GM10847 (cell line): ENCODE results near the gene CDYL.

ENCODE experiments used
- POLR2A ChIP-seq: IDR thresholded peaks from 2 replicates; pipeline ENCODE4 v1.6.1; 2011; ENCODE audit not compliant: insufficient read length; ENCODE audit errors: extremely low read depth

CDYL gene

DNA sequence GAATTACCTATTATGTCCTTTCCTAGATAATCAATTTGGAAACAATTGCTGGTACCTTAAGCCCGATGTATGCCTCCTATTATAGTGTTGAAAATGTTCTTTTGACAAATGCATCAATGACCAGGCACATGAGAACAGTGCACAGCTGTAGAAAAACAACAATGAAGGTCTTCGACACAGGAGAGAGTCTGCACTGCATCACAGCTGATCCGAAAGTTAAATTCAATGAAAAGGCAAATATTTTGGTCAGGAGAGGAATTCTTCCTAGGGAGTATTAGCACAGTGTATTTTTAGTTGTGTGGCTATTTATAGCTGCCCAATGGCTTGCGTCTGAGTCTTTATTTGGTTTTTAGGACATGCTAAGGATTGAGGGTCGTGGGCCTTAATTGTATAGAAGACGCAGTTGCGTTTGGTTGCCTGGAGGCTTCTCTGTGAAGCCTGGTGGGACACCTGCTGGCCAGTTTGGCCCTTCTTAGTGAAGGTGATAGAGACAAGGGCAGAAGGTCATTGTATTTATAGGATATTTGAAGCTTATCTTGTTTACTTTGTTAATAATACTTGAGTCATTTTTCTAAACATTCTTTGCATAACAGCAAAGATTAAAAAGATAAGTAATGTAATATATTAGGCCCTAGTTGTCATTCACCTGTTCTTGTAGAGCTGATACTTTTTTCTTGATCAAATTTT, 72.3 kb downstream of the CDYL start:
- TF ChIP-seq POLR2A: no peak

DNA sequence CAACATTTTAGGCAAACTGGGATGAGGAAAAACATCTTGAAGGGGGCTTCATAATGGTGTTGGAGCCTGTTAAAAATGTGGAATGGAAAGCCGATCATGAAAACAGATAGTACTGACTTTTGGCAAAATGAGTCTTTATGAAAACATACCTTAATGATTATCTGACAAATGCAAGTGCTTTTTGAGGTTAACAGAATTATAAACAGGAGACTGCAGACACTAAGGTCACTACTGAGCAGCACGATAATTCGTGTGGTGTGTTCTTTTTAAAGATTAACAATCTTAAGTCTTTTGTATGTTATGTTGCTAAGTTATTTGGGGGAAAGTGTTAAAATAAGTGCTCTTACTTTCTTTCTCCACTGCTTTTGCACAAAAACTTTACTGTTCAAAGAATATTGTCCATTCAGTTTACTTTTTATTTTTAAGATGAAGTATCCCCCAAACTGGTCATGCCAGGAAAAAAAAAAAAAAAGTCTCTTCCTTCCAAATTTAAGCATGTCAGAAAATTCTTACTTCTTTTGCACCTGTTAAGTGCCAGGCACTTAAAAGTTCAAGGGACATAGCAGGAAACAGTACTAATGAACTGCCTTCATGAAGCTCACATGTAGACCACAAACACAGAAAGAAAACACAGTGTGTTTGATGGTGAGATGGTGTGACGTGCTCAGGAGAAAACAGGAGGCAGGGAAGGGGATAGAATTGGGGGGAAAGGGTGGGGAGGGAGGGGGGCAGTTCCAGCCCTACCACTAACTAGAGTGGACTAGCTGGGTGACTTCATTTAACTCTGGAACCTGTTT, 73.2 kb downstream of the CDYL start:
- TF ChIP-seq POLR2A: no peak

DNA sequence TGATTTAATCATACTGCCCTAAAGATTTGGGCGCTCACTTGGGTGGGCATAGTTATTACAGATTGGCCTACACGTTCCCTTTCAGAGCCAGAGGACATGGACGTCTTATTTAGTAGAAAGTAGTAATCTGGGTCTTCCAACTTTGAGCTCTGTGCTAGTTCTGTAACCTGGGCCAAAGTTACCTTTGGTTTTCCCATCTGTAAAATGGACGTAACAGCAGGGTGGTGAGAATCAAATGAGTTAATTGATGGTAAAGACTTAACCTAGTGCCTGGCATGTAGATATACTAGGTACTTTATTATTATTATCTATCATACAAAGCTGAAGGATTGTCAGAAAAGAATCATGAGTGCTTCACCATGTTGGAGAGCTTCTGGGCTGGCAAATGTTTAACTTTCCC, 74.8 kb downstream of the CDYL start:
- TF ChIP-seq POLR2A: no peak

DNA sequence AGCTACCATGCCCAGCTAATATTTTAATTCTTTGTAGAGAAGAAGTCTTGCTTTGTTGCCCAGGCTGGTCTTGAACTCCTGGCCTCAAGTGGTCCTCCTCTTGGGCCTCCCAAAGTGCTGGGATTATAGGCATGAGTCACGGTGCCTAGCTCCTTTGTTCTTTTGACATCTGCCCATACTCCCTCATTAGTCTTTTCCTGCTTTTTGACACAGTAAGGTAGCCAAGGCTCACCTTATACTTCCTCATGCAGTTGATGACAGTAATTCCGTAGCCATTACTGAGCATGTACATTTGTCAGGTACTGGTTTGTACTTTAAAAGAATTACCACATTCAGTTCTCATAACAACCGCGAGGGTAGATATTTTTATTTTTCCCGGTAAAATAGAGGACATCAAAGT, 76.7 kb downstream of the CDYL start:
- TF ChIP-seq POLR2A: no peak

DNA sequence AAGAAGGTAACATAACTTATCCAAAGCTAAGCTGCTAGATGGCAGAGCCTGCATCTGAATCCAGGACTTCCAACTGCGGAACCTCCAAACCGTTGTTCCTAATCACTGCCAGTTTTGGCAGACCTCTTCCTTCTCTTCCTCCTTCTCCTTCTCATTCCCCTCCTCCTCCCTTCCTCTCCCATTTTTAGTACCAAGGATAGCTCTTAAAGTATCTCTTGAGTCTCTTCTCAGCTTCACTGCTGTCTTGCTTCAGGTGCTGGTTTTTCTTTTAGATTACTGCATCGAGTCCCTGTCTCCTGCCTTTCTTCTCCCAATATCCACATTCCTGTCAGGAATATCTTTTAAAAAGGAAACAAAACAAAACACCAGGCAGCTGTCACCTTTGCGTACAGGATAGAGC, 77.1 kb downstream of the CDYL start:
- no peak for TF ChIP-seq POLR2A

DNA sequence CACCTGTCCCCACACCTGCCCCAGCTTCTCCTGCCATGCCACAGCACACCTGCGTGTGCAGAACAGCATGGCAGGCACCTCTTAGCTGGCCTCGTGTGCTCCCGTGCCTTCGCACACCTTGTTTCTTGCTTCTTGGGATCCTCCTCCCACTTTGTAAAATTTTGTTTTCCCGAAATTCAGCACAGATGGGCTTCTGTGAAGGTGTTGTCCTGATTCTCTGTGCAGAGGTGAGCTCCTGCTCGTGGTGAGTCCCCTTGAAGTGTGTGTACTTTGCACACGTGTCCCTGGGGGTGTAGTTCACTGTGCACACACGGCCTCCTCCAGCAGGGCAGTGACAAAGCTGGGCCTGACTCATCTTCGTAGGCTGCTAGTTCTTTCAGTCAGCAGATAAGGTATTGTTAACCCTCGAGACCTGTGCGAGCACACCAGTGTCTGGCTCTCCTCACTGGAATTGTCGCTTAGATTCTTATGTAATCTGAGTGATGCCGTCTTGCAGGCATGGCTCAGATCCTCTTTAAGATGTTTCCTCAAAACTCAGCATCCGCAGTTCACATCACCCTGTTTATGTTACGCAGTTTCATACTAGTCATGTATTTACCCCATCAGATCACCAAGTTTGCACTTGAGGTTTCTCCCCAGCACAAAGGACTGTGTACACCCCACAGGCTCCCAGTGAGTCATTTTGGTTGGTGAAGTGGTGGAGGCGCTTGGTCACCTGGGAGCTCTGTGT, 77.7 kb downstream of the CDYL start:
- TF ChIP-seq POLR2A: no peak

DNA sequence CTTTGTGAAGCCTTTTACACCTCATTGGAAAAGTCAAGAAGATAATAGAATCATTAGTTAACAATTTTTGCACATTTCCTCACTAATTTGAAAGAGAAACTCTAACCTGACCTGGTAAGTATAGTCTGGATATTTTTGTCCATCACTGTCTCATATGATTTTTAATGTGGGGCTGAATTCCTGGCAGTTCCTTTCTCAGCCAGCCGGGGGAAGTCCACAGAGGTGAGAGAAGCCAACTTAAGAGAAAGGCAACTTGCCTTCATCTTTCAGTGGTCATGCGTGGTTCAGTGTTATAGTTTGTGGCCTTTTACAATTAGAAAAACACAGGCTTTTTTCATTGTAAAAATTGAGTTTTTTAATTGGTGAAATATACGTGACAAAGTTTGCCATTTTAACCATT, 80.6 kb downstream of the CDYL start:
- TF ChIP-seq POLR2A: no peak

DNA sequence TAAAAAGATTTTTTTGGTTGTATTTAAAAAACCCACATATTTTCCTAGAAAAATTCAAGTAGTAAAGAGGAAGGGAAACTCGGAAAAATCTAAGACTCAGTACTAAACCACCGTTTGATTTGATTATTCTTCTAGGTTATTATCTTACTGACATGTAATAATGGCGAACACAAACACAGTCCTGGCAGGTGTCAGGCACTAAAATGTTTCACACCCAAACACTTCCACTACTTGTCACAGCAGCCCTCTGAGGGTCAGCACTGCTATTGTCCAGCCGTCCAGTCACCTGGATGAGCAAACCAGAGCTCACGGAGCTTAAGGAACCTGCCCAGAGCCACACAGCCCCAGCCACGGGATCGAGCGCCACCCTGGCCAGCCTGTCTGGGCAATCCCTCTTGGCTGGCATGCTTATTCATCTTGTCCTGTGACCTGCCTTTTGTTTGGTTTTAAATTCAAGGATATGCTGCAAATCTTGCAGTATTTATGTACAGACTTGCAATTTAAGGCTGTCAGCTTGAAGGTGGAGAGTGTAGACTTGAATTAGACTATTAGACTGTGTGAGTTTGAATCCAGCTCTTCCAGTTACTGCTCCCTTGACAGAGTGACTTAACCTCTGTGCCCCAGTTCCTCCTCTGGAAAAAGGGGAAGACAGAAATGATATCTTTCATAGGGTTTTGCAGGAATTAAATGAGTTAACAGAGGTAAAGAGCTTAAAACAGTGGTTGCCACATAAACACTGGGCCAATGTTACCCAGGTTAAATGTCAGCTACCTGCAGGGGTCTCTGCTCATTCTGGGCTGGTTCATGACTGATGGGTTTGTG, 82.2 kb downstream of the CDYL start:
- no peak for TF ChIP-seq POLR2A

DNA sequence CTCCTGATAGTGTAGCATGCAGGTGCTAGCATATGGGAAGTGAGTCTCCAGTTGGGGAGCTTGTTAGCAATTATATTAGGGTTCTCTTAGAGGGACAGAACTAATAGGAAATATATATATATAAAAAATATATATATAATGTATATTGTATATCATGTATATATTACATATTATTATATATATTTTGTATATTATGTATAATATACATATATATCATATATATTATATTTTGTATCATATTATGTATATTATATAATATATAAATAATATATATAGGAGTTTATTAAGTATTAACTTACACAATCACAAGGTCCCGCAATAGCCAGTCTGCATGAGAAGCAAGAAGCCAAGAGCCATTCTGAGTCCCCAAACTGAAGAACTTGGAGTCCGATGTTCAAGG, 84.2 kb downstream of the CDYL start:
- TF ChIP-seq POLR2A: no peak

DNA sequence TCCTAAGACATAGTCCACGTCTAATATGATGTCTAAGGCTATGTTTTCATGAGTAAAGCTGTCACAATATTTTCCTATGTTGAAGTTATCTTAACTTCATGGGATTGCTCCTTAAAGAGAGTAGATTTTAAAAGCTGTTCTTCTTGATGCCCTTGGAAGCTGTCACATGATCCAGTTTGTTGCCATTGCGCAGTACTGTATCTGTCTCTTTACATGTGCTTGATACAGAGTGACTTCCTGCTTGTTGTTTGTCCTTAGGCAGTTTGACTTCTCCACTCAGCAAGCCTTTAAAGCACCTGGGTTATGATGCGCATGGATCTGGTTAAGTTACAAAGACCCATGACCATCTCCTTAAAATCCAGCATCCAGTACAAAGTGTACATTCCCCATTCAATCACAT, 85.4 kb downstream of the CDYL start:
- no peak for TF ChIP-seq POLR2A

DNA sequence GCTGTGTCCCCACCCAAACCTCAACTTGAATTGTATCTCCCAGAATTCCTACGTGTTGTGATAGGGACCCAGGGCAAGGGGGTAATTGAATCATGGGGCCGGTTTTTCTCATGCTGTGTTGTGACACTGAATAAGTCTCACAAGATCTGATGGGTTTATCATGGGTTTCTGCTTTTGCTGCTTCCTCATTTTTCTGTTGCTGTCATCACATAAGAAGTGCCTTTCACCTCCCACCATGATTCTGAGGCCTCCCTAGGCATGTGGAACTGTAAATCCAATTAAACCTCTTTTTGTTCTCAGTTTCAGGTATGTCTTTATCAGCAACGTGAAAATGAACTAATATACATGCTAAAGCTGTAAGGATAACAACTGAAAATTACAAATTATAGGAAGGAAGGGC, 88.3 kb downstream of the CDYL start:
- no peak for TF ChIP-seq POLR2A

DNA sequence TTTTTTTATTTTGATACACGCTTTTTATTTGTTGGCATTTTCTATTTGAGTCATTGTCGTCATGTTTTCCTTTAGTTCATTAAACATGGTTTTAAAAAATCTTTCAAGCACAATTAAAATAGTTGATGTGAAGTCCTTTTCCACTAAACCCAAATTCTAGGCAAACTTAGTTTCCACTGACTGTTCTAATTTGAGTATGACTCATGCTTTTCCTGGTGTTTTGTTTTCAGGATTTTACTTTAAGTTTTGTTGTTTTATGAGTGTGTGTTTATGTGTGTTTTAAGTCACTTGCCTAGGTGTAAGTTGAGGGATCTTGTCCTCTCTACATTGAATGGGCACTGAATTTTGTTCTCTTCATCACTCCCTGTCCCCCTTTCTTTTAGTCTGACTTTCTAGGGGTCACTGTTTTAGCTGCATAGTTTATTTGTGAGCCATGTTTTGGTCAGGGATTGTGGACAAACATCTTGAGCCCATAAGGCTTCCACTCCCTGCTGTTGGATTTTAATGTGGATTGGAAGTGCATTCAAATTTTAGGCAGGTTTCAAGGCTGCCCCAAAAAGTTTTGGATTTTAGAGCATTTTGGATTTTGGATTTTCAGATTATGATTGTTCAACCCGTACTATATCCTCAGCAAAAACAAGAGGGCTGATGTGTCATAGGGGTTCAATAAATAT, 94.8 kb downstream of the CDYL start:
- no peak for TF ChIP-seq POLR2A

DNA sequence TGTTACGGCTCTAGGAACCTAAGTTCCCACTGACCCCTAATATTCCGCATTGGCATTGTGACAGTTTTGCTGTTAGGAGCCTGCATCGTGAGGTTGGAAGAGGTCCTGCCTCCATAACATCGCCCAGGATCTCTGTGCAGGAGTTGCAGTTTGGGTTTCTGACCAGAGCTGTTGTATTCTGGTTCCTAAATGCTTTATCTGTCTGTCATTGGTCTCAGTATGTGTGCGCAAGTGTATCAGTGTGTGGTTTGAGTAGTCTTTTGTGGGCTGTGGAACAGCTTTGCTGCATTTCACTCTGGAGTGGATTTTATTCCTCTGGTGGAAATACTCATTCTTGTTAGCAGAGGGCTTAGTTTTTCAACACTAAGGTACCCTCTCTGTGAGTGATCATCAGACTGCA, 95.6 kb downstream of the CDYL start:
- no peak for TF ChIP-seq POLR2A

DNA sequence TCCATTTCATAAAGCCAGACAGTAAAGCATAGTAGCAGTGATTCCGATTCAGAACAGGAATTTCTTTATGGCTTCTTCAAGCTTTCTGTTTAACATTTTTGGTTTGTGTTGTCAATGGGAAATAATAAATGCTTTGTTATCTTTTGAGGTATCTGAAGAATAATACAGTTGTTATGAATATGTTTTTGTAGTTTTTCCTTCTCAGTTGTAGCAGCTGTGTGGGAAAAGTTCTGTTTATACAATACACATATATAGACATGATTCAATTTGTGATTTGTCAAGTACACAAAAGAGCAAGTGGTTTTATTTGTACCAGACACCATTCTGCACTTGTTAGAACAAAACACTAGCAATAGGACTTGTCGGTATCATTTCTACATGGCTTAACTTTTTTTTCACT, 96.6 kb downstream of the CDYL start:
- no peak for TF ChIP-seq POLR2A

DNA sequence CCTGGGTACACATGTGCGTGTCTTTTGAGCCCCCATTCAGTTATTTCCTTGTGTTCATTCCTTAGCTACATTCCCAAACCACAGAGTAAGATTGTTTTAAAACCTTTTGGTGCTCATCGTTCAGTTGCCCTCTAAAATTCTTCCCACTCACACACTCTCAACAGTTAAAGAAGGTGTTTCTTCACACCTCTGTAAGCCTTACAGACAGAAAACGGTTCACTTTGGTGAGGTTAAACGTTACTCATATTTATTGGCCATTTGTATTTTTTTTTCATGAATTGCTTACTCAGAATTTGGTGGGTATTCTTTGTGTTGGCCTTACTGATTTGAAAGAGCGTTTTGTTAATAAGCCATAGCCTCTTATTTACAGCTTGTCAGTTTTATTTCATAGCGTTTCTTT, 97.7 kb downstream of the CDYL start:
- TF ChIP-seq POLR2A: no peak
